T-helper 17 cell (primary cell): ENCODE measurements around the gene TPCN1. TPM values are rescaled to one million over a fixed set of nuclear protein-coding genes. Genes with fewer than 3 reads are reported as not detected.

Experiments
- ATAC-seq: fragments of 150-1000 bp; cut with Tn5 transposase; 2 replicates; pipeline ENCODE4 v1.10.0; 2021; ENCODE audit warnings: mild to moderate bottlenecking, moderate library complexity
- DNase-seq, 3 donors: peaks; one replicate each; pipeline versions ENCODE4 v3.0.0 to v3.0.0-alpha.2; 2020 to 2021
- H3K9me3 ChIP-seq: one replicate; pipeline ENCODE4 v1.7.0; 2013; ENCODE audit warnings: low read length, mild to moderate bottlenecking; ENCODE audit not compliant: control insufficient read depth, poor library complexity, severe bottlenecking
- H3K27ac Mint-ChIP-seq: one replicate; pipeline ENCODE4 v1.8.0; 2022; ENCODE audit warnings: mild to moderate bottlenecking, moderate library complexity, mixed read lengths
- H3K27me3 Mint-ChIP-seq: one replicate; pipeline ENCODE4 v1.8.0; 2022; ENCODE audit warnings: mixed read lengths
- H3K36me3 Mint-ChIP-seq: one replicate; pipeline ENCODE4 v1.8.0; 2022; ENCODE audit warnings: low read depth, mixed read lengths
- H3K4me1 Mint-ChIP-seq: one replicate; pipeline ENCODE4 v1.8.0; 2022; ENCODE audit warnings: mild to moderate bottlenecking, mixed read lengths
- H3K4me3 Mint-ChIP-seq: one replicate; pipeline ENCODE4 v1.8.0; 2022; ENCODE audit warnings: mild to moderate bottlenecking, moderate library complexity, mixed read lengths
- total RNA-seq, 4 donors: library from RNA in 2 of 4; stranded (reverse) in 2 of 4; gene quantifications; one replicate each; pipeline ENCODE4 v1.2.3 and lab custom pipeline; 2022 to 2026

The TPCN1 gene
- total RNA-seq, 2 donors from 2014 or later: 39.9 to 59.0 TPM

GRCh38 chr12:113318900-113319628 is 97.8 kb downstream of the TPCN1 start:
- ATAC-seq (no peak), DNase-seq (no peak)
- Mint-ChIP-seq H3K27me3 (no peaks in the 10 kb centered on the region), H3K4me3 (no peak overlapping the region), H3K36me3 (peaks cover 10% of the 10 kb centered on the region), H3K27ac (peak overlapping the region; percentile 4), H3K4me1 (peaks cover 11% of the 10 kb centered on the region)
- H3K9me3 ChIP-seq: no peaks in the 10 kb centered on the region

GRCh38 chr12:113320401-113320800 is 99.1 kb downstream of the TPCN1 start:
- H3K4me1 Mint-ChIP-seq: peaks cover 9% of the 10 kb centered on the region
- no peak overlapping the region for H3K4me3 Mint-ChIP-seq
- H3K27ac Mint-ChIP-seq: no peak overlapping the region
- ATAC-seq: no peak
- DNase-seq: no peak
- no peaks in the 10 kb centered on the region for H3K27me3 Mint-ChIP-seq
- peaks cover 10% of the 10 kb centered on the region for H3K36me3 Mint-ChIP-seq
- H3K9me3 ChIP-seq: no peaks in the 10 kb centered on the region

GRCh38 chr12:113322343-113322742 is 101.1 kb downstream of the TPCN1 start:
- peaks cover 10% of the 10 kb centered on the region for H3K36me3 Mint-ChIP-seq
- DNase-seq (no peak), ATAC-seq (peak; percentile 30)
- peaks cover 12% of the 10 kb centered on the region for H3K4me1 Mint-ChIP-seq
- H3K27ac Mint-ChIP-seq: peak overlapping the region; percentile 60
- no peak overlapping the region for H3K4me3 Mint-ChIP-seq
- H3K9me3 ChIP-seq: no peaks in the 10 kb centered on the region
- no peaks in the 10 kb centered on the region for H3K27me3 Mint-ChIP-seq

GRCh38 chr12:113325916-113326315 is 104.7 kb downstream of the TPCN1 start:
- H3K4me1 Mint-ChIP-seq: peaks cover 12% of the 10 kb centered on the region

GRCh38 chr12:113326775-113327395 is 105.6 kb downstream of the TPCN1 start:
- peaks cover 9% of the 10 kb centered on the region for H3K36me3 Mint-ChIP-seq
- H3K27ac Mint-ChIP-seq: peak overlapping the region; percentile 60
- peaks cover 17% of the 10 kb centered on the region for H3K4me1 Mint-ChIP-seq
- ATAC-seq (no peak), DNase-seq (no peak)
- no peak overlapping the region for H3K4me3 Mint-ChIP-seq
- no peaks in the 10 kb centered on the region for H3K27me3 Mint-ChIP-seq
- no peaks in the 10 kb centered on the region for H3K9me3 ChIP-seq

More at GRCh38 chr12:113325916-113326315, 104.7 kb downstream of the TPCN1 start:
- peaks cover 5% of the 10 kb centered on the region for H3K36me3 Mint-ChIP-seq
- DNase-seq (no peak), ATAC-seq (no peak)
- no peak overlapping the region for H3K27ac Mint-ChIP-seq
- no peaks in the 10 kb centered on the region for H3K27me3 Mint-ChIP-seq
- no peak overlapping the region for H3K4me3 Mint-ChIP-seq
- no peaks in the 10 kb centered on the region for H3K9me3 ChIP-seq

- Mint-ChIP-seq H3K27me3 (no peaks in the 10 kb centered on the region), H3K27ac (peak overlapping the region; percentile 83), H3K4me1 (peaks cover 22% of the 10 kb centered on the region), H3K4me3 (no peak overlapping the region), H3K36me3 (peaks cover 12% of the 10 kb centered on the region)
- H3K9me3 ChIP-seq: no peaks in the 10 kb centered on the region
- ATAC-seq (no peak), DNase-seq (no peak)
Measured at GRCh38 chr12:113328368-113328889, 107.2 kb downstream of the TPCN1 start.

- H3K9me3 ChIP-seq: no peaks in the 10 kb centered on the region
- Mint-ChIP-seq H3K4me1 (peaks cover 23% of the 10 kb centered on the region), H3K27me3 (no peaks in the 10 kb centered on the region), H3K36me3 (peaks cover 12% of the 10 kb centered on the region), H3K4me3 (no peak overlapping the region), H3K27ac (peak overlapping the region; percentile 83)
- DNase-seq (no peak), ATAC-seq (no peak)
Measured at GRCh38 chr12:113329022-113329790, 107.9 kb downstream of the TPCN1 start.

- Mint-ChIP-seq H3K4me1 (peaks cover 28% of the 10 kb centered on the region), H3K27me3 (no peaks in the 10 kb centered on the region), H3K36me3 (peaks cover 15% of the 10 kb centered on the region), H3K4me3 (no peak overlapping the region), H3K27ac (peak overlapping the region; percentile 83)
- no peak for ATAC-seq
- H3K9me3 ChIP-seq: no peaks in the 10 kb centered on the region
- DNase-seq: no peak
Measured at GRCh38 chr12:113329791-113330417, 108.6 kb downstream of the TPCN1 start.

- H3K9me3 ChIP-seq: no peaks in the 10 kb centered on the region
- Mint-ChIP-seq H3K27ac (peak overlapping the region; percentile 83), H3K4me3 (no peak overlapping the region), H3K36me3 (peaks cover 15% of the 10 kb centered on the region), H3K4me1 (peaks cover 30% of the 10 kb centered on the region), H3K27me3 (no peaks in the 10 kb centered on the region)
- ATAC-seq (no peak), DNase-seq (no peak)
Measured at GRCh38 chr12:113330505-113330904, 109.2 kb downstream of the TPCN1 start.

- peaks cover 27% of the 10 kb centered on the region for H3K4me1 Mint-ChIP-seq
- H3K9me3 ChIP-seq: no peaks in the 10 kb centered on the region
- ATAC-seq (no peak), DNase-seq (no peak)
- H3K36me3 Mint-ChIP-seq: peaks cover 15% of the 10 kb centered on the region
- no peak overlapping the region for H3K27ac Mint-ChIP-seq
- peak overlapping the region; percentile 36 for H3K4me3 Mint-ChIP-seq
- H3K27me3 Mint-ChIP-seq: no peaks in the 10 kb centered on the region
Measured at GRCh38 chr12:113332688-113333417, 111.6 kb downstream of the TPCN1 start.

GRCh38 chr12:113333418-113333750 is 112.1 kb downstream of the TPCN1 start:
- no peaks in the 10 kb centered on the region for H3K27me3 Mint-ChIP-seq
- no peaks in the 10 kb centered on the region for H3K9me3 ChIP-seq
- peak overlapping the region; percentile 95 for H3K4me3 Mint-ChIP-seq
- DNase-seq (no peak), ATAC-seq (no peak)
- H3K27ac Mint-ChIP-seq: peak overlapping the region; percentile 77
- peaks cover 24% of the 10 kb centered on the region for H3K4me1 Mint-ChIP-seq
- H3K36me3 Mint-ChIP-seq: peaks cover 15% of the 10 kb centered on the region

- H3K9me3 ChIP-seq: no peaks in the 10 kb centered on the region
- DNase-seq: no peak
- peak; percentile 27 for ATAC-seq
Measured at GRCh38 chr12:113333877-113334785, 112.9 kb downstream of the TPCN1 start.

More at GRCh38 chr12:113333877-113334785, 112.9 kb downstream of the TPCN1 start:
- Mint-ChIP-seq H3K27ac (peak overlapping the region; percentile 77), H3K36me3 (peaks cover 15% of the 10 kb centered on the region), H3K27me3 (no peaks in the 10 kb centered on the region), H3K4me3 (peak overlapping the region; percentile 95), H3K4me1 (peaks cover 22% of the 10 kb centered on the region)
